Immature natural killer cell (primary cell): Measurements from ENCODE around the gene MMP26. TPM values are rescaled to one million over a fixed set of nuclear protein-coding genes. Genes with fewer than 3 reads are reported as not detected.

Experiments used
- polyA plus RNA-seq, 3 donors: library from polyadenylated mRNA; unstranded; fragments of 300-500 nt; fragmentation: Illumina TruSeq; gene quantifications; one replicate each; pipeline ENCODE4 v1.2.3, GENCODE V29; 2021

MMP26 gene
- polyA plus RNA-seq, 3 donors from 2014 or later: not detected

Other genes with a start within 250 kb of the MMP26 start
- gene OR52K1, start 222.1 kb upstream of the MMP26 start, polyA plus RNA-seq: not detected
- gene OR52M1, start 159.6 kb upstream of the MMP26 start, polyA plus RNA-seq: not detected
- not detected for gene OR52I2, start 123.0 kb upstream of the MMP26 start, polyA plus RNA-seq
- gene OR52I1, start 110.7 kb upstream of the MMP26 start, polyA plus RNA-seq: under 1 TPM in 1 of 3 donors, not detected in 2; 0.24 TPM
- gene TRIM68, start 96.6 kb upstream of the MMP26 start, polyA plus RNA-seq: 10 to 100 TPM; 10.3 to 18.4 (median 15.5) TPM
- gene OR51D1, start 67.3 kb upstream of the MMP26 start, polyA plus RNA-seq: not detected
- not detected for gene OR51E1, start 60.8 kb upstream of the MMP26 start, polyA plus RNA-seq
- gene OR51E2, start 6.9 kb upstream of the MMP26 start, polyA plus RNA-seq: not detected
- not detected for gene OR51F1, start 65.2 kb downstream of the MMP26 start, polyA plus RNA-seq
- gene OR52R1, start 99.6 kb downstream of the MMP26 start, polyA plus RNA-seq: not detected
- not detected for gene OR51F2, start 116.5 kb downstream of the MMP26 start, polyA plus RNA-seq
- not detected for gene OR51S1, start 144.4 kb downstream of the MMP26 start, polyA plus RNA-seq
- gene OR51T1, start 177.1 kb downstream of the MMP26 start, polyA plus RNA-seq: not detected
- not detected for gene OR51A7, start 199.0 kb downstream of the MMP26 start, polyA plus RNA-seq
- not detected for gene OR51G2, start 214.6 kb downstream of the MMP26 start, polyA plus RNA-seq
- not detected for gene OR51G1, start 219.6 kb downstream of the MMP26 start, polyA plus RNA-seq
- not detected for gene OR51A4, start 242.8 kb downstream of the MMP26 start, polyA plus RNA-seq